Heart left ventricle (tissue), 16 donors: ENCODE data around the gene SETBP1. TPM values are rescaled to one million over a fixed set of nuclear protein-coding genes. Genes with fewer than 3 reads are reported as not detected.

Experiments used
- ATAC-seq, 4 donors: fragments of 200-7000 bp; cut with Tn5 transposase; one replicate each; pipeline ENCODE4 v1.9.1; 2020 to 2022; ENCODE audit warnings: moderate library complexity in 4 of 4, mild to moderate bottlenecking in 3 of 4, moderate number of reproducible peaks in 1 of 4
- DNase-seq, 5 donors: peaks; one replicate each; pipeline ENCODE4 v3.0.0-alpha.2; 2020
- H3K27ac ChIP-seq, 12 donors: fragments of 200-600 bp; sonication (generic) in 4 of 12; one replicate each; pipeline versions ENCODE4 v1.5.0 to v1.8.0; 2016 to 2022; ENCODE audit warnings: mild to moderate bottlenecking in 2 of 12
- H3K27me3 ChIP-seq, 9 donors: fragments of 200-600 bp; sonication (generic) in 2 of 9; one replicate each; pipeline versions ENCODE4 v1.5.1 to v1.8.0; 2016 to 2022; ENCODE audit warnings: mild to moderate bottlenecking in 3 of 9
- H3K36me3 ChIP-seq, 9 donors: fragments of 200-600 bp; sonication (generic) in 2 of 9; one replicate each; pipeline versions ENCODE4 v1.5.0 to v1.8.0; 2018 to 2022; ENCODE audit warnings: mild to moderate bottlenecking in 2 of 9
- H3K4me1 ChIP-seq, 12 donors: fragments of 200-600 bp; sonication (generic) in 4 of 12; one replicate each; pipeline versions ENCODE4 v1.5.0 to v1.8.0; 2016 to 2022; ENCODE audit warnings: mild to moderate bottlenecking in 3 of 12
- H3K4me3 ChIP-seq, 12 donors: fragments of 200-600 bp; sonication (generic) in 4 of 12; one replicate each; pipeline versions ENCODE4 v1.5.0 to v1.8.0; 2017 to 2022; ENCODE audit warnings: mild to moderate bottlenecking in 9 of 12, moderate library complexity in 4 of 12
- H3K9me3 ChIP-seq, 12 donors: fragments of 200-600 bp; sonication (generic) in 4 of 12; one replicate each; pipeline versions ENCODE4 v1.5.0 to v1.8.0; 2016 to 2022; ENCODE audit warnings: mild to moderate bottlenecking in 1 of 12
- CTCF ChIP-seq, 12 donors: fragments of 200-600 bp; sonication (generic) in 4 of 12; IDR thresholded peaks; one replicate each; pipeline versions ENCODE4 v1.5.0 to v1.8.0; 2018 to 2022; ENCODE audit warnings: antibody characterized with exemption in 12 of 12, mild to moderate bottlenecking in 5 of 12
- POLR2A ChIP-seq, 2 donors: fragments of 450-650 bp; IDR thresholded peaks; one replicate each; pipeline ENCODE4 v1.6.1; 2017; ENCODE audit warnings: antibody characterized with exemption in 2 of 2, mild to moderate bottlenecking in 2 of 2, moderate library complexity in 2 of 2
- WGBS, 4 donors: extraction: QIAGEN DNeasy Blood & Tissue Kit in 2 of 4; methylation state at CpG; one replicate each; pipeline versions ENCODE4 v1.1.5 to v1.1.7; 2013 to 2018; 5-methylcytosine and 5-hydroxymethylcytosine counted together
- intact Hi-C, 10 donors: fragments of 100-400 bp; cut with DNase I; formaldehyde crosslinking; loops; one replicate each; pipeline versions ENCODE4 v1.11.1 to v1.14.2; 2022
- polyA plus RNA-seq, 2 donors: library from polyadenylated mRNA; stranded (reverse); fragments of 200-250 nt; gene quantifications; one replicate each; pipeline ENCODE4 v1.2.3, GENCODE V29; 2013
- total RNA-seq, 9 donors: library from RNA; depleted of rRNA in 2 of 9; stranded (reverse); fragments of >200 nt in 2 of 9; fragmentation: NEBNext Ultra II Directional in 3 of 9; extraction: Animal tissue kit (Norgen Biotek cat#: 25700) in 3 of 9; gene quantifications; one replicate each; pipeline versions ENCODE4 v1.1.0 to v1.2.4, GENCODE V29; 2016 to 2023
- donor health status: ischemic (EF 13 %, LVEDD 7.1; RV severe dilation, severe dysfunction).
- donor health status: healthy with polysubstance abuse.
- donor health status: DM: no; HTN: yes; CAD: no.
- donor health status: DM: no; HTN: no; CAD: no.
- donor health status: ischemic (EF 25% LVEDD 6.9; RV normal size, moderate dysfunction).
- donor health status: ischemic (EF 25% LVEDD 5.7; RV mildly dilated, moderate dysfunction).
- donor health status: healthy.
- donor health status: DM: yes; HTN: yes; CAD: no.
- donor health status: ischemic (EF 35%, LVEDD 5.7; RV mildly dilated, moderate dysfunction).
- donor health status: nonischemic (EF 11% LVEDD 7.7; RV severe dilation, severe dysfunction).
- donor health status: DM: yes; HTN: yes; CAD: no.
- donor health status: PGD.
- donor health status: ischemic (EF 29% LVEDD 5.4; RV normal size, mild dysfunction).
- donor health status: nonischemic (EF 23%, LVEDD 6.1; RV moderate dilation, normal function).

The SETBP1 gene
- total and polyA plus RNA-seq, 11 donors, result 1.2 to 10.6 (median 5.5) TPM

- H3K27ac ChIP-seq, result no peak overlapping the region
- DNase-seq (no peak), ATAC-seq (no peak)
- H3K27me3 ChIP-seq, result no peaks in the 10 kb centered on the region
- no peaks in the 10 kb centered on the region for H3K9me3 ChIP-seq
- H3K4me3 ChIP-seq, result no peak overlapping the region
- peaks cover 0 to 4% (median 0%) of the 10 kb centered on the region in 9 donors for H3K36me3 ChIP-seq
- 97 to 99% (median 97%) methylated on average over 3 of the region's 3 CpGs for WGBS, 4 donors
- peaks cover 0 to 40% (median 6%) of the 10 kb centered on the region in 12 donors for H3K4me1 ChIP-seq
- intact Hi-C loops, result loop anchor here in 2 of 10 donors (10.0 kb wide), 1 partner anchor 337 kb away; no protein-coding TSS in a partner anchor
- TF ChIP-seq CTCF (IDR thresholded peaks at IDR 0.05), result no peak
- no peak for TF ChIP-seq POLR2A (IDR thresholded peaks at IDR 0.05)
Measured at GRCh38 chr18:45012286-45012685, 331.6 kb downstream of the SETBP1 start.

GRCh38 chr18:45014047-45014501 is 333.4 kb downstream of the SETBP1 start:
- Histone ChIP-seq H3K36me3 (no peaks in the 10 kb centered on the region), H3K4me1 (peaks cover 0 to 41% (median 6%) of the 10 kb centered on the region in 12 donors), H3K4me3 (no peak overlapping the region), H3K27me3 (no peaks in the 10 kb centered on the region), H3K9me3 (no peaks in the 10 kb centered on the region), H3K27ac (peak overlapping the region in 2 of 12 donors; percentile 7 to 55)
- WGBS, 4 donors, result 70 to 83% (median 76%) methylated on average over 2 of the region's 2 CpGs
- ATAC-seq, result peak in 3 of 4 donors; percentile 30 to 85 (median 64)
- TF ChIP-seq POLR2A (IDR thresholded peaks at IDR 0.05), result no peak
- peak in 2 of 12 donors; percentile 50 to 69 for TF ChIP-seq CTCF (IDR thresholded peaks at IDR 0.05)
- intact Hi-C loops, result loop anchor here in 2 of 10 donors (10.0 kb wide), 1 partner anchor 339 kb away; no protein-coding TSS in a partner anchor
- peak in 1 of 5 donors; percentile 55 for DNase-seq

- Histone ChIP-seq H3K27ac (peak overlapping the region in 6 of 12 donors; percentile 29 to 77 (median 60)), H3K27me3 (no peaks in the 10 kb centered on the region), H3K36me3 (no peaks in the 10 kb centered on the region), H3K4me3 (peak overlapping the region in 6 of 12 donors; percentile 26 to 47 (median 32)), H3K9me3 (no peaks in the 10 kb centered on the region), H3K4me1 (peaks cover 0 to 41% (median 6%) of the 10 kb centered on the region in 12 donors)
- 35 to 58% (median 42%) methylated on average over 1 of the region's 1 CpG for WGBS, 4 donors
- ATAC-seq (peak in 1 of 4 donors; percentile 16), DNase-seq (no peak)
- TF ChIP-seq POLR2A (IDR thresholded peaks at IDR 0.05) (no peak), CTCF (IDR thresholded peaks at IDR 0.05) (no peak)
- intact Hi-C loops, result loop anchor here in 3 of 10 donors (5.0 to 10.0 kb wide), 2 partner anchors 338 to 341 kb away; no protein-coding TSS in a partner anchor
Measured at GRCh38 chr18:45015788-45016128, 335.1 kb downstream of the SETBP1 start.

- H3K27me3 ChIP-seq, result no peaks in the 10 kb centered on the region
- H3K4me3 ChIP-seq, result no peak overlapping the region
- DNase-seq (no peak), ATAC-seq (no peak)
- TF ChIP-seq POLR2A (IDR thresholded peaks at IDR 0.05) (no peak), CTCF (IDR thresholded peaks at IDR 0.05) (no peak)
- 95 to 97% (median 96%) methylated on average over 1 of the region's 1 CpG for WGBS, 4 donors
- no peaks in the 10 kb centered on the region for H3K9me3 ChIP-seq
- peaks cover 0 to 25% (median 8%) of the 10 kb centered on the region in 12 donors for H3K4me1 ChIP-seq
- H3K27ac ChIP-seq, result no peak overlapping the region
- intact Hi-C loops, result loop anchor here in 3 of 10 donors (5.0 to 10.0 kb wide), 2 partner anchors 342 to 345 kb away; no protein-coding TSS in a partner anchor
- H3K36me3 ChIP-seq, result no peaks in the 10 kb centered on the region
Measured at GRCh38 chr18:45019469-45019868, 338.8 kb downstream of the SETBP1 start.
